Measurements from ENCODE around the gene CAB39L. TPM values are rescaled to one million over a fixed set of nuclear protein-coding genes. Genes with fewer than 3 reads are reported as not detected.

Gene CAB39L
- total and polyA plus RNA-seq, 2 donors, result 7.6 to 7.9 TPM

- H3K9me3 ChIP-seq (ENCODE audit: control insufficient read depth in 2 of 2, insufficient read depth in 1 of 2, low read length in 1 of 2), result peaks cover 4 to 9% of the 10 kb centered on the region in 2 donors
- H3K4me1 ChIP-seq (ENCODE audit: control insufficient read depth in 2 of 2, insufficient read depth in 2 of 2, low read length in 2 of 2), result no peaks in the 10 kb centered on the region
- no peak overlapping the region for H3K27ac ChIP-seq (ENCODE audit: low read depth in 1 of 2, low read length in 1 of 2)
- H3K27me3 ChIP-seq (ENCODE audit: control insufficient read depth in 2 of 2, insufficient read depth in 1 of 2, low read length in 1 of 2), result no peaks in the 10 kb centered on the region
- DNase-seq (ENCODE audit: low read depth in 6 of 9, low spot score in 9 of 9), result no peak
- no peak overlapping the region for H3K4me3 ChIP-seq (ENCODE audit: low read length in 2 of 2)
- WGBS, result 92% methylated on average over 1 of the region's 1 CpG
- H3K36me3 ChIP-seq (ENCODE audit: control insufficient read depth in 2 of 2, insufficient read depth in 2 of 2, low read length in 1 of 2), result peaks cover 15 to 24% of the 10 kb centered on the region in 2 donors
Measured at GRCh38 chr13:49459580-49459979, 15.7 kb upstream of the CAB39L start.

- no peak for DNase-seq (ENCODE audit: low read depth in 6 of 9, low spot score in 9 of 9)
- WGBS, result 98% methylated on average over 7 of the region's 7 CpGs
- no peak overlapping the region for H3K4me3 ChIP-seq (ENCODE audit: low read length in 2 of 2)
Measured at GRCh38 chr13:49457221-49457620, 13.4 kb upstream of the CAB39L start.

GRCh38 chr13:49456156-49456555 is 12.3 kb upstream of the CAB39L start:
- Histone ChIP-seq H3K4me1 (ENCODE audit: control insufficient read depth in 2 of 2, insufficient read depth in 2 of 2, low read length in 2 of 2) (no peaks in the 10 kb centered on the region), H3K27me3 (ENCODE audit: control insufficient read depth in 2 of 2, insufficient read depth in 1 of 2, low read length in 1 of 2) (no peaks in the 10 kb centered on the region), H3K4me3 (ENCODE audit: low read length in 2 of 2) (no peak overlapping the region), H3K27ac (ENCODE audit: low read depth in 1 of 2, low read length in 1 of 2) (no peak overlapping the region), H3K9me3 (ENCODE audit: control insufficient read depth in 2 of 2, insufficient read depth in 1 of 2, low read length in 1 of 2) (no peaks in the 10 kb centered on the region), H3K36me3 (ENCODE audit: control insufficient read depth in 2 of 2, insufficient read depth in 2 of 2, low read length in 1 of 2) (peaks cover 0 to 7% of the 10 kb centered on the region in 2 donors)
- 97% methylated on average over 1 of the region's 1 CpG for WGBS
- DNase-seq (ENCODE audit: low read depth in 6 of 9, low spot score in 9 of 9), result no peak

More at GRCh38 chr13:49457221-49457620, 13.4 kb upstream of the CAB39L start:
- Histone ChIP-seq H3K36me3 (ENCODE audit: control insufficient read depth in 2 of 2, insufficient read depth in 2 of 2, low read length in 1 of 2) (peaks cover 4 to 16% of the 10 kb centered on the region in 2 donors), H3K27ac (ENCODE audit: low read depth in 1 of 2, low read length in 1 of 2) (no peak overlapping the region), H3K4me1 (ENCODE audit: control insufficient read depth in 2 of 2, insufficient read depth in 2 of 2, low read length in 2 of 2) (no peaks in the 10 kb centered on the region), H3K9me3 (ENCODE audit: control insufficient read depth in 2 of 2, insufficient read depth in 1 of 2, low read length in 1 of 2) (no peaks in the 10 kb centered on the region), H3K27me3 (ENCODE audit: control insufficient read depth in 2 of 2, insufficient read depth in 1 of 2, low read length in 1 of 2) (no peaks in the 10 kb centered on the region)

- H3K9me3 ChIP-seq (ENCODE audit: control insufficient read depth in 2 of 2, insufficient read depth in 1 of 2, low read length in 1 of 2), result no peaks in the 10 kb centered on the region
- no peak overlapping the region for H3K27ac ChIP-seq (ENCODE audit: low read depth in 1 of 2, low read length in 1 of 2)
- H3K4me1 ChIP-seq (ENCODE audit: control insufficient read depth in 2 of 2, insufficient read depth in 2 of 2, low read length in 2 of 2), result no peaks in the 10 kb centered on the region
- no peak for DNase-seq (ENCODE audit: low read depth in 6 of 9, low spot score in 9 of 9)
- H3K27me3 ChIP-seq (ENCODE audit: control insufficient read depth in 2 of 2, insufficient read depth in 1 of 2, low read length in 1 of 2), result no peaks in the 10 kb centered on the region
- no peak overlapping the region for H3K4me3 ChIP-seq (ENCODE audit: low read length in 2 of 2)
- peaks cover 0 to 7% of the 10 kb centered on the region in 2 donors for H3K36me3 ChIP-seq (ENCODE audit: control insufficient read depth in 2 of 2, insufficient read depth in 2 of 2, low read length in 1 of 2)
Measured at GRCh38 chr13:49455007-49455398, 11.1 kb upstream of the CAB39L start.

GRCh38 chr13:49454388-49455006 is 10.6 kb upstream of the CAB39L start:
- Histone ChIP-seq H3K27ac (ENCODE audit: low read depth in 1 of 2, low read length in 1 of 2) (no peak overlapping the region), H3K4me3 (ENCODE audit: low read length in 2 of 2) (no peak overlapping the region), H3K9me3 (ENCODE audit: control insufficient read depth in 2 of 2, insufficient read depth in 1 of 2, low read length in 1 of 2) (no peaks in the 10 kb centered on the region), H3K4me1 (ENCODE audit: control insufficient read depth in 2 of 2, insufficient read depth in 2 of 2, low read length in 2 of 2) (no peaks in the 10 kb centered on the region), H3K27me3 (ENCODE audit: control insufficient read depth in 2 of 2, insufficient read depth in 1 of 2, low read length in 1 of 2) (no peaks in the 10 kb centered on the region), H3K36me3 (ENCODE audit: control insufficient read depth in 2 of 2, insufficient read depth in 2 of 2, low read length in 1 of 2) (peaks cover 0 to 7% of the 10 kb centered on the region in 2 donors)
- no peak for DNase-seq (ENCODE audit: low read depth in 6 of 9, low spot score in 9 of 9)
- 77% methylated on average over 4 of the region's 4 CpGs for WGBS

GRCh38 chr13:49453465-49453864 is 9.6 kb upstream of the CAB39L start:
- H3K9me3 ChIP-seq (ENCODE audit: control insufficient read depth in 2 of 2, insufficient read depth in 1 of 2, low read length in 1 of 2), result no peaks in the 10 kb centered on the region
- no peak for DNase-seq (ENCODE audit: low read depth in 6 of 9, low spot score in 9 of 9)
- no peaks in the 10 kb centered on the region for H3K4me1 ChIP-seq (ENCODE audit: control insufficient read depth in 2 of 2, insufficient read depth in 2 of 2, low read length in 2 of 2)
- no peak overlapping the region for H3K27ac ChIP-seq (ENCODE audit: low read depth in 1 of 2, low read length in 1 of 2)
- over 99% methylated on average over 7 of the region's 7 CpGs for WGBS
- H3K27me3 ChIP-seq (ENCODE audit: control insufficient read depth in 2 of 2, insufficient read depth in 1 of 2, low read length in 1 of 2), result no peaks in the 10 kb centered on the region
- H3K36me3 ChIP-seq (ENCODE audit: control insufficient read depth in 2 of 2, insufficient read depth in 2 of 2, low read length in 1 of 2), result peaks cover 0 to 7% of the 10 kb centered on the region in 2 donors
- no peak overlapping the region for H3K4me3 ChIP-seq (ENCODE audit: low read length in 2 of 2)

GRCh38 chr13:49452725-49453457 is 9.0 kb upstream of the CAB39L start:
- Histone ChIP-seq H3K9me3 (ENCODE audit: control insufficient read depth in 2 of 2, insufficient read depth in 1 of 2, low read length in 1 of 2) (no peaks in the 10 kb centered on the region), H3K4me1 (ENCODE audit: control insufficient read depth in 2 of 2, insufficient read depth in 2 of 2, low read length in 2 of 2) (no peaks in the 10 kb centered on the region), H3K27me3 (ENCODE audit: control insufficient read depth in 2 of 2, insufficient read depth in 1 of 2, low read length in 1 of 2) (no peaks in the 10 kb centered on the region), H3K36me3 (ENCODE audit: control insufficient read depth in 2 of 2, insufficient read depth in 2 of 2, low read length in 1 of 2) (peaks cover 0 to 7% of the 10 kb centered on the region in 2 donors), H3K4me3 (ENCODE audit: low read length in 2 of 2) (no peak overlapping the region), H3K27ac (ENCODE audit: low read depth in 1 of 2, low read length in 1 of 2) (no peak overlapping the region)
- DNase-seq (ENCODE audit: low read depth in 6 of 9, low spot score in 9 of 9), result no peak
- 98% methylated on average over 8 of the region's 8 CpGs for WGBS

- no peaks in the 10 kb centered on the region for H3K27me3 ChIP-seq (ENCODE audit: control insufficient read depth in 2 of 2, insufficient read depth in 1 of 2, low read length in 1 of 2)
- H3K4me3 ChIP-seq (ENCODE audit: low read length in 2 of 2), result no peak overlapping the region
- peaks cover 0 to 7% of the 10 kb centered on the region in 2 donors for H3K36me3 ChIP-seq (ENCODE audit: control insufficient read depth in 2 of 2, insufficient read depth in 2 of 2, low read length in 1 of 2)
- H3K9me3 ChIP-seq (ENCODE audit: control insufficient read depth in 2 of 2, insufficient read depth in 1 of 2, low read length in 1 of 2), result no peaks in the 10 kb centered on the region
- WGBS, result 67% methylated on average over 3 of the region's 3 CpGs
- H3K27ac ChIP-seq (ENCODE audit: low read depth in 1 of 2, low read length in 1 of 2), result no peak overlapping the region
- DNase-seq (ENCODE audit: low read depth in 6 of 9, low spot score in 9 of 9), result no peak
- peaks cover 0 to 5% of the 10 kb centered on the region in 2 donors for H3K4me1 ChIP-seq (ENCODE audit: control insufficient read depth in 2 of 2, insufficient read depth in 2 of 2, low read length in 2 of 2)
Measured at GRCh38 chr13:49450105-49450819, 6.4 kb upstream of the CAB39L start.

GRCh38 chr13:49448753-49449152 is 4.9 kb upstream of the CAB39L start:
- no peak overlapping the region for H3K27ac ChIP-seq (ENCODE audit: low read depth in 1 of 2, low read length in 1 of 2)
- no peak for DNase-seq (ENCODE audit: low read depth in 6 of 9, low spot score in 9 of 9)
- WGBS, result 99% methylated on average over 2 of the region's 2 CpGs
- peaks cover 0 to 5% of the 10 kb centered on the region in 2 donors for H3K4me1 ChIP-seq (ENCODE audit: control insufficient read depth in 2 of 2, insufficient read depth in 2 of 2, low read length in 2 of 2)
- H3K4me3 ChIP-seq (ENCODE audit: low read length in 2 of 2), result no peak overlapping the region
- no peaks in the 10 kb centered on the region for H3K27me3 ChIP-seq (ENCODE audit: control insufficient read depth in 2 of 2, insufficient read depth in 1 of 2, low read length in 1 of 2)
- peaks cover 0 to 5% of the 10 kb centered on the region in 2 donors for H3K36me3 ChIP-seq (ENCODE audit: control insufficient read depth in 2 of 2, insufficient read depth in 2 of 2, low read length in 1 of 2)
- H3K9me3 ChIP-seq (ENCODE audit: control insufficient read depth in 2 of 2, insufficient read depth in 1 of 2, low read length in 1 of 2), result no peaks in the 10 kb centered on the region
